HepG2 (cell line): Measurements from ENCODE around the gene C18orf63. TPM values are rescaled to one million over a fixed set of nuclear protein-coding genes. Genes with fewer than 3 reads are reported as not detected.

Experiments
- AGO1 ChIP-seq: fragments of 200-400 bp; formaldehyde crosslinking; IDR thresholded peaks from 2 replicates; pipeline ENCODE4 v1.6.1; 2017; ENCODE audit warnings: mild to moderate bottlenecking, low read depth, low read length, moderate library complexity; ENCODE audit not compliant: poor library complexity, severe bottlenecking
- ARHGAP35 ChIP-seq: sonication (generic); formaldehyde crosslinking; IDR thresholded peaks from 2 replicates; pipeline ENCODE4 v1.9.0; 2022; ENCODE audit warnings: mild to moderate bottlenecking, inconsistent platforms, moderate library complexity, missing genetic modification reagents, borderline replicate concordance
- ELF3 ChIP-seq: IDR thresholded peaks from 2 replicates; pipeline ENCODE4 v1.6.1; 2016; ENCODE audit warnings: missing genetic modification reagents, missing compliant biosample characterization
- FIP1L1 ChIP-seq: fragments of 200-400 bp; formaldehyde crosslinking; IDR thresholded peaks from 2 replicates; pipeline ENCODE4 v1.6.1; 2018; ENCODE audit warnings: low read depth, mild to moderate bottlenecking, low read length, moderate library complexity, borderline replicate concordance; ENCODE audit not compliant: insufficient read depth
- FOXJ3 ChIP-seq: sonication (generic); formaldehyde crosslinking; IDR thresholded peaks from 2 replicates; pipeline ENCODE4 v1.4.0; 2020; ENCODE audit warnings: missing genetic modification reagents, mild to moderate bottlenecking, borderline replicate concordance
- FOXM1 ChIP-seq: sonication (generic); formaldehyde crosslinking; IDR thresholded peaks from 2 replicates; pipeline ENCODE4 v1.5.0; 2020; ENCODE audit warnings: missing genetic modification reagents
- FOXP4 ChIP-seq: sonication (generic); formaldehyde crosslinking; IDR thresholded peaks from 2 replicates; pipeline ENCODE4 v1.4.0; 2020; ENCODE audit warnings: missing genetic modification reagents
- HDAC2 ChIP-seq: sonication (generic); formaldehyde crosslinking; IDR thresholded peaks from 2 replicates; pipeline ENCODE4 v1.4.0; 2020; ENCODE audit warnings: missing genetic modification reagents
- KAT2B ChIP-seq: fragments of 150-350 bp; IDR thresholded peaks from 2 replicates; pipeline ENCODE4 v1.6.1; 2014; ENCODE audit warnings: low read depth, low read length, borderline replicate concordance
- KDM1A ChIP-seq: IDR thresholded peaks from 2 replicates; pipeline ENCODE4 v1.6.1; 2016; ENCODE audit warnings: missing compliant biosample characterization
- KLF16 ChIP-seq, 2 experiments: sonication (generic) in 1 of 2; formaldehyde crosslinking in 1 of 2; IDR thresholded peaks; 2 replicates each; pipeline versions ENCODE4 v1.6.1 to v1.8.0; 2016 to 2023; ENCODE audit warnings: missing genetic modification reagents in 2 of 2, missing compliant biosample characterization in 1 of 2
- MXI1 ChIP-seq: IDR thresholded peaks from 3 replicates; pipeline ENCODE4 v1.6.1; 2012; ENCODE audit warnings: low read depth, low read length, inconsistent platforms, borderline replicate concordance
- NONO ChIP-seq, 2 experiments: fragments of 450-650 bp in 1 of 2; sonication (generic) in 1 of 2; formaldehyde crosslinking in 1 of 2; IDR thresholded peaks in 1 of 2; conservative IDR thresholded peaks in 1 of 2; 2 replicates each; pipeline versions ENCODE4 v1.6.1 to v1.8.0; 2017 to 2022; ENCODE audit warnings: mild to moderate bottlenecking in 1 of 2, missing genetic modification reagents in 1 of 2, moderate library complexity in 1 of 2
- TCF7 ChIP-seq: sonication (generic); IDR thresholded peaks from 2 replicates; pipeline ENCODE4 v1.6.1; 2016; ENCODE audit warnings: antibody characterized with exemption, low read depth
- TOPORS ChIP-seq: sonication (generic); formaldehyde crosslinking; IDR thresholded peaks from 2 replicates; pipeline ENCODE4 v1.8.0; 2023; ENCODE audit warnings: mild to moderate bottlenecking, missing genetic modification reagents
- ZMYM2 ChIP-seq: sonication (generic); formaldehyde crosslinking; IDR thresholded peaks from 2 replicates; pipeline ENCODE4 v1.8.0; 2022; ENCODE audit warnings: mild to moderate bottlenecking, missing genetic modification reagents
- ZNF263 ChIP-seq: sonication (generic); formaldehyde crosslinking; IDR thresholded peaks from 2 replicates; pipeline ENCODE4 v1.4.0; 2020; ENCODE audit warnings: missing genetic modification reagents
- ZNF34 ChIP-seq: sonication (generic); formaldehyde crosslinking; IDR thresholded peaks from 2 replicates; pipeline ENCODE4 v1.4.0; 2020; ENCODE audit warnings: mild to moderate bottlenecking, missing genetic modification reagents, borderline replicate concordance
- ZNF367 ChIP-seq: sonication (generic); formaldehyde crosslinking; IDR thresholded peaks from 2 replicates; pipeline ENCODE4 v1.4.0; 2020; ENCODE audit warnings: missing genetic modification reagents, borderline replicate concordance
- ZNF546 ChIP-seq: sonication (generic); formaldehyde crosslinking; conservative IDR thresholded peaks from 2 replicates; pipeline ENCODE4 v1.8.1; 2023; ENCODE audit warnings: mild to moderate bottlenecking, missing genetic modification reagents
- ZNF597 ChIP-seq: sonication (generic); formaldehyde crosslinking; IDR thresholded peaks from 2 replicates; pipeline ENCODE4 v1.5.0; 2020; ENCODE audit warnings: missing genetic modification reagents
- ZNF724P ChIP-seq: sonication (generic); formaldehyde crosslinking; IDR thresholded peaks from 2 replicates; pipeline ENCODE4 v1.8.0; 2022; ENCODE audit warnings: missing genetic modification reagents, borderline replicate concordance
- ZNF746 ChIP-seq: sonication (generic); formaldehyde crosslinking; IDR thresholded peaks from 2 replicates; pipeline ENCODE4 v1.8.0; 2022; ENCODE audit warnings: mild to moderate bottlenecking, missing genetic modification reagents
- ZNF747 ChIP-seq: sonication (generic); formaldehyde crosslinking; IDR thresholded peaks from 2 replicates; pipeline ENCODE4 v1.8.1; 2023; ENCODE audit warnings: missing genetic modification reagents, mild to moderate bottlenecking, borderline replicate concordance
- ZNF839 ChIP-seq: sonication (generic); formaldehyde crosslinking; IDR thresholded peaks from 2 replicates; pipeline ENCODE4 v1.4.0; 2020; ENCODE audit warnings: missing genetic modification reagents, mild to moderate bottlenecking, borderline replicate concordance
- polyA plus RNA-seq, 8 experiments: library from polyadenylated mRNA; depleted of rRNA in 3 of 8; stranded (reverse) in 7 of 8; unstranded in 1 of 8; fragments of >200 nt; fragmentation: Illumina TruSeq in 4 of 8; extraction: Trizol in 4 of 8; gene quantifications; 2 replicates each; pipeline versions ENCODE4 v1.2.1 to v1.2.3, GENCODE V29; 2011 to 2016; ENCODE audit warnings: low read depth in 4 of 8, missing spikeins in 1 of 8, mixed read lengths in 1 of 8; ENCODE audit not compliant: insufficient read depth in 1 of 8
- total RNA-seq, 5 experiments: library from RNA; depleted of rRNA; stranded (reverse); fragments of >200 nt; fragmentation: Illumina TruSeq; extraction: Trizol; gene quantifications; 2 replicates each; pipeline ENCODE4 v1.2.3, GENCODE V29; 2016; ENCODE audit warnings: low read depth in 1 of 5
- TF ChIP-seq, protein P1 (sequence below): fragments of 450-650 bp; IDR thresholded peaks from 2 replicates; pipeline ENCODE4 v1.6.1; 2017

C18orf63 gene
- total and polyA plus RNA-seq, 2 of the 13 experiments (the other 11 are each of a cell fraction or from before 2014, with no cell fraction given), result 0.01 TPM; not detected in 1

- TF ChIP-seq, protein P1, sequence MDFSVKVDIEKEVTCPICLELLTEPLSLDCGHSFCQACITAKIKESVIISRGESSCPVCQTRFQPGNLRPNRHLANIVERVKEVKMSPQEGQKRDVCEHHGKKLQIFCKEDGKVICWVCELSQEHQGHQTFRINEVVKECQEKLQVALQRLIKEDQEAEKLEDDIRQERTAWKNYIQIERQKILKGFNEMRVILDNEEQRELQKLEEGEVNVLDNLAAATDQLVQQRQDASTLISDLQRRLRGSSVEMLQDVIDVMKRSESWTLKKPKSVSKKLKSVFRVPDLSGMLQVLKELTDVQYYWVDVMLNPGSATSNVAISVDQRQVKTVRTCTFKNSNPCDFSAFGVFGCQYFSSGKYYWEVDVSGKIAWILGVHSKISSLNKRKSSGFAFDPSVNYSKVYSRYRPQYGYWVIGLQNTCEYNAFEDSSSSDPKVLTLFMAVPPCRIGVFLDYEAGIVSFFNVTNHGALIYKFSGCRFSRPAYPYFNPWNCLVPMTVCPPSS, result no peak
- TF ChIP-seq ZNF746, result no peak
- peak; percentile 81; the same call in 1 of the 2 replicates for TF ChIP-seq ZNF263
- no peak for TF ChIP-seq KDM1A (CRISPR knock-in tag)
- TF ChIP-seq TOPORS (CRISPR knock-in tag), result no peak
- no peak for TF ChIP-seq ZNF546 (CRISPR knock-in tag)
- TF ChIP-seq ZNF367 (CRISPR knock-in tag), result no peak
- TF ChIP-seq ZMYM2 (CRISPR knock-in tag), result no peak
- TF ChIP-seq FOXM1 (CRISPR knock-in tag), result no peak
- TF ChIP-seq FIP1L1, result no peak
- TF ChIP-seq HDAC2 (CRISPR knock-in tag), result 0 out of 2 replicates have a peak, but pooled peaks have one; percentile 65
- peak; percentile 18; the same call in 1 of the 2 replicates for TF ChIP-seq FOXP4 (CRISPR knock-in tag)
- TF ChIP-seq ELF3 (CRISPR knock-in tag), result 0 out of 2 replicates have a peak, but pooled peaks have one; percentile 25
- peak; percentile 45; the same call in 1 of the 2 replicates for TF ChIP-seq TCF7
- no peak for TF ChIP-seq KAT2B
- TF ChIP-seq NONO (IDR thresholded peaks at IDR 0.05), result no peak
- TF ChIP-seq NONO (CRISPR knock-in tag; conservative IDR thresholded peaks at IDR 0.05), result no peak
- peak; percentile 47; the same call in 1 of the 2 replicates for TF ChIP-seq FOXJ3 (CRISPR knock-in tag)
- TF ChIP-seq ARHGAP35 (CRISPR knock-in tag), result no peak
- TF ChIP-seq AGO1, result no peak
- no peak for TF ChIP-seq MXI1
- TF ChIP-seq ZNF747 (CRISPR knock-in tag), result no peak
- TF ChIP-seq ZNF724P (CRISPR knock-in tag), result no peak
- 0 out of 4 replicates have a peak, but pooled peaks of 1 of the 2 experiments have one; percentile 22 for TF ChIP-seq KLF16 (CRISPR knock-in tag; IDR thresholded peaks at IDR 0.05)
- TF ChIP-seq ZNF597, result no peak
- no peak for TF ChIP-seq ZNF839
- no peak for TF ChIP-seq ZNF34 (CRISPR knock-in tag)
Measured at GRCh38 chr18:74316257-74317170, 875 bp downstream of the C18orf63 start (continued).
